Measurements from ENCODE around the gene TSHZ1.

Gene TSHZ1, protein sequence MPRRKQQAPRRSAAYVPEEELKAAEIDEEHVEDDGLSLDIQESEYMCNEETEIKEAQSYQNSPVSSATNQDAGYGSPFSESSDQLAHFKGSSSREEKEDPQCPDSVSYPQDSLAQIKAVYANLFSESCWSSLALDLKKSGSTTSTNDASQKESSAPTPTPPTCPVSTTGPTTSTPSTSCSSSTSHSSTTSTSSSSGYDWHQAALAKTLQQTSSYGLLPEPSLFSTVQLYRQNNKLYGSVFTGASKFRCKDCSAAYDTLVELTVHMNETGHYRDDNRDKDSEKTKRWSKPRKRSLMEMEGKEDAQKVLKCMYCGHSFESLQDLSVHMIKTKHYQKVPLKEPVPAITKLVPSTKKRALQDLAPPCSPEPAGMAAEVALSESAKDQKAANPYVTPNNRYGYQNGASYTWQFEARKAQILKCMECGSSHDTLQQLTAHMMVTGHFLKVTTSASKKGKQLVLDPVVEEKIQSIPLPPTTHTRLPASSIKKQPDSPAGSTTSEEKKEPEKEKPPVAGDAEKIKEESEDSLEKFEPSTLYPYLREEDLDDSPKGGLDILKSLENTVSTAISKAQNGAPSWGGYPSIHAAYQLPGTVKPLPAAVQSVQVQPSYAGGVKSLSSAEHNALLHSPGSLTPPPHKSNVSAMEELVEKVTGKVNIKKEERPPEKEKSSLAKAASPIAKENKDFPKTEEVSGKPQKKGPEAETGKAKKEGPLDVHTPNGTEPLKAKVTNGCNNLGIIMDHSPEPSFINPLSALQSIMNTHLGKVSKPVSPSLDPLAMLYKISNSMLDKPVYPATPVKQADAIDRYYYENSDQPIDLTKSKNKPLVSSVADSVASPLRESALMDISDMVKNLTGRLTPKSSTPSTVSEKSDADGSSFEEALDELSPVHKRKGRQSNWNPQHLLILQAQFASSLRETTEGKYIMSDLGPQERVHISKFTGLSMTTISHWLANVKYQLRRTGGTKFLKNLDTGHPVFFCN (N-terminal part only)

DNA sequence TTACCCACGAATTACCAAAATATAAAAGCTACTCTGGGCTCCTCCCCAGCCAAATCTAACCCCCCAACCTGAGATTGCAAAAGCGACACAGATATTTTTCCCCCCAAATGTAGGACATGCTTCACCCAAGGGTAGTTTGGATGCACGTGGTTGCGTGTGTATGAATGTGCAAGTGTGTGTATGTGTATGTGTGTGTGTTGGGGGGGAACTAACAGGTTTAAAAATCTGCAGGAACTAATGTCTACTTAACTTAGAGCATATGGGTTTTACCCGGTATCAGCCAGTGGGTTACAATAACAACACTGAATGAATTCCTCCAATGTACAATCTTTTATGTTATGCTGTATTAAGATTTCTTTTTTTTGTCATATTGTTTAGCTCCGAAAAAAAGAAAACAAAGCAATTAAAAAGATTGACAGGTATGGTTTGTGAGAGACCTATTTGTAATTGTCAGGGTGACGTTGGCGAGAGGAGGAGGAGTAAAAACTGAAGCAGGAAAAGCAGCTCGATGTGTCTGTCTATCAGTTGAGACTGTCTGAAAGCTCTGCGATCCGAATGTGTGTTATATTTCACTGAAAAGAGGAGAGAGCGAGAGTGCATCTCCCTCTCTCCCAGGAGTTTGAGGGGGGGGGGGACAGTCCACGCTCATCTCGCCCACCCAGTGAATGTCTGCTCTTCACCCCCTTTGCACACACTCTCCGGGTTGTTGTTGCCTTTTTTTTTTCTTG, at the start of gene TSHZ1:
Gene TSHZ1, plus strand, starts transcription at position 524 of the 728 bp plus-strand sequence. CDS start 1,080 bp downstream, outside the sequence.
- DNase-seq (ENCODE audit: low read depth in 2 of 2): no peak

DNA sequence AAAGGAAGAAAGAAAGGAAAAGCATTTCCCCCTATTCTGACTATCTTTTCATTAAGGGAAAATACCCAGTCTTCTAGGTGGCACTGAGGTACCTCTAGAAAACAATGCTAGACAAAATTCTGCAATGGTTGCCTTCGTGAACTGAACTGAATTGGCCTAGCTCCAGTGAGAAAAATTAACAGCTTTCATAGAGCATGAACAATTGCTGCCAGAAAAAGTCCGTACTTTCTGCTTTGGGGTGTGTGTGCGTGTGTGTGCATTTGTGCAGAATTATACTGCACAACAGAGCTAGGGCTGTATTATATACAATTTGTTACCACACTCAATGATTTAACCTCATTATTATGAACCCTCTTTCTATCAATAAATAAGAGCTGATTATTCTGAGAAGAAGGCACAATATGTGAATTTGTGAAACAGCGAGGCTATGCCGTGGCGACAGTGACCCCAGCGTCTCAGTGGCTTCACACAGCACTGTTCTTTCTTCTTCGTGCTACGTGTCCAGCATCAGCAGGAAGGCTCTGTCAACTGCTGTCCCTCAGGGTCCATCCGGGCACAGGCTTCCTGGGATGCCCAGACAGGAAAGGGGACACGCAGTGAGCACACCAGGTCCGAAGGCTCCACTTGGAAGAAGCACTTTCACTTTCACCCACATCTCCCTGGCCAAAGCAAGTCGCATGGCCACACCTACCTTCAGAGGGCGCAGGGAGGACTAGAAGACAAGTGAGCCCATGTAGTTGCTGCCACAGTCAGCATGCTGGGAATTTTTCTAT, 49.2 kb upstream of the TSHZ1 start:
- no peak for DNase-seq (ENCODE audit: low read depth in 2 of 2)

DNA sequence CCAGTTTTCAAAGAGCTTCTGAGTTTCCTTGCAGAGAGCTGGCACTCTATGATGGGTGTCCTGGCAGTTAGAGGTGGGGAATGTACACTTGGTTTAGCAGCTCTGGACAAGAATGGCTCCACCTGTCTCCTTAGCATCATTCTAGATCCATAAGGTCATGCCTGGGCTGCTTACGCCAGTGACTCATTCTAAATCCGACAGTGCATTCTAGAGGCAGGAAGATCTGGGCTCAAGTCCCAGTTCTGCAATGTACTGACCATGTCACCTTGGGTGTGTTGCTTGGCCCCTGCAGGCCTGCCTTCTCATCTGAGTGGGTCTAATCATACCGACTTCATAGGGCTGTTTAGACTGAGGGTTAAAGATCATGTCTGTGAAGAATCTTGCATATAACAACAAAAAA, 48.1 kb upstream of the TSHZ1 start:
- no peak for DNase-seq (ENCODE audit: low read depth in 2 of 2)

DNA sequence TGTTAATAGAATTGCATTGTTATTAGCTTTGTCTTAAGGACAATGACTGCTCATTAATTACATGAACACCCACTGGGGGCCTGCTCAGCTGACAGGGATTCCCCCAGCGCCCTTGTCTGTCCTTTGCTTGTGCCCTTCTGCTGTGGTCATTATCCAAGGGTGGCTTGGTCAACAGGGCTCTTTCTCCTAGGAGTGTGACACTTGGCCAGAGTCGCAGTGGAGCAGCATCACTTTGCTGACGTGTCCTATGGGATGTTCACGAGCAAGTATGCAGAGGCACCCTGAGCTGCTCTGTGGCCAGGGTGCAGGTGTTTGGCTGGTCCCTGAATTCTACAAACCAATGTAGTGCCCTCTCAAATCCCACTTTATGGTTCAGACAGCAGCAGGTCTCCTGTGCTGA, 47.6 kb upstream of the TSHZ1 start:
- DNase-seq (ENCODE audit: low read depth in 2 of 2): no peak

DNA sequence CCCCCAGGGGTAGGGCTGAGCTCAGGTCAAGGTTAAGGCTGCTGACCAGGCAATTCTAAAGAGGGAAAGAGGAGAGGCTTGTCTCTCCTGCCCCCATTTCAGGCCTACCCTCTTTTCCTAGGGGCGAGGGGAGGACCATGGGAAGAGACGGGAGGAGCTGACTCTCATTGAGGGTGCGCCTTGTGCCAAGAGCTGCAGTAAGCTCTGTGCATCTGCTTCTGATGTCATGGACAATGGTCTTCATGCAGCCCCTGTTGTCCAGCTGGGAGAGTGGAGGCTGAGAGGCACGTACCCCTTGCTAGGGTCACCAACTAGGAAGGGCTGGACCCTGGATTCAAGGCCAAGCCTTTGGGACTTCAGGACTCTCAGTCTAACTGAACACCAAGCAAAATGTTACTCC, 46.9 kb upstream of the TSHZ1 start:
- no peak for DNase-seq (ENCODE audit: low read depth in 2 of 2)

DNA sequence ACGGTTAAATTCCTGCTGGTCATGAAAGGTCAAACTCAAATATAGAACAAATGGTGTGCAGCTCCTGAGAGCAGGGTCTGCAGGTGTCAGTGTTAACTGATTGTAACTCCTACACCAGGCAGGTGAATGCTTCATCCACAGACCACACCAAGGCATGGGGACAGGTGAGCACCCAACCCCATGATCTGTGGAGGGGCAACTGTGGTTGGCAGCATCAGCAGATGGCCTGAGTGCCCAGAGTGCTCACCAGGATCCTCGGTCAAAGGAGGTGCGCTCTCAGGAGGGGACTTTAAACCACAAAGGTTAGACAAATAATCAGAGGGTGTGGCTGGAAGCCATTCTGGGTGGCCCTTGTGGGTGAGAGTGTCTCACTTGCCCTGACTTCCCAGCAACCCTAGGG, 46.1 kb upstream of the TSHZ1 start:
- DNase-seq (ENCODE audit: low read depth in 2 of 2): no peak

DNA sequence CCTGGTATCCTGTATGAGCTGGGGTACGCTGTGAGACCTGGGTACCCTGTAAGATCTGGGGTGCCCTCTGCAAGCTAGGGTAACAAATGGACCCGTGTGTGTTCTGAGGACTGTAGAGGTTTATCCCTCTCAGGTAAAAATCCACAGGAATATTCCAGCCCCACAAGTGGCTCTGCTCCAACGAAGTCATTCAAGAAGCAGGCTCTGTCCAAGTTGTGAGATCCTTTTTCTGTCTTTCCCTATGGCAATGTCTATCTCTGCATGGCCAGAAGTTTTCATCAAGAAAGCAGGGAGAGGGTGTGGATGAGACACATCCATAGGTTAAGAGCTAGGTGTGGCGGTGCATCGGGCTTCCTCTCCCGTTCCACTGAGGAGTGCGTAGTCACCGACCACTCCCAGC, 44.7 kb upstream of the TSHZ1 start:
- DNase-seq (ENCODE audit: low read depth in 2 of 2): no peak

DNA sequence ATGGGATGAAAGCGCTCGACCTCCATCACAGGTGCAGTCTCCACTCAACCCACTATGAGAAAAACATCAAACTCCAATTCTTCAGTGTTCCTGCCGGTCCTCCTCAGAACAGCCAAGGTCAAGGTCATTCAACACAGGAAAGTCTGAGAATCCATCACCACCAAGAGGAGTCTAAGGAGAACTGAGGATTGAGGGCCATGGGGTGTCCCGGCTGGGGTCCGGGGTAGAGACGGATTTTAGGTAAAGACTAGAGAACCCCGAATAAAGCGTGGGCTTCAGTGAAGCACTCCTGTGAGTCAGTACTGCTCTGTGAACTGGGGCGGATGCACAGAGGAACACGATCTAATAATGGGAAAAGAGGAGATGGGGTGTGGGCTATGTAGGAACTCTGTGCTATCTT, 43.5 kb upstream of the TSHZ1 start:
- no peak for DNase-seq (ENCODE audit: low read depth in 2 of 2)

DNA sequence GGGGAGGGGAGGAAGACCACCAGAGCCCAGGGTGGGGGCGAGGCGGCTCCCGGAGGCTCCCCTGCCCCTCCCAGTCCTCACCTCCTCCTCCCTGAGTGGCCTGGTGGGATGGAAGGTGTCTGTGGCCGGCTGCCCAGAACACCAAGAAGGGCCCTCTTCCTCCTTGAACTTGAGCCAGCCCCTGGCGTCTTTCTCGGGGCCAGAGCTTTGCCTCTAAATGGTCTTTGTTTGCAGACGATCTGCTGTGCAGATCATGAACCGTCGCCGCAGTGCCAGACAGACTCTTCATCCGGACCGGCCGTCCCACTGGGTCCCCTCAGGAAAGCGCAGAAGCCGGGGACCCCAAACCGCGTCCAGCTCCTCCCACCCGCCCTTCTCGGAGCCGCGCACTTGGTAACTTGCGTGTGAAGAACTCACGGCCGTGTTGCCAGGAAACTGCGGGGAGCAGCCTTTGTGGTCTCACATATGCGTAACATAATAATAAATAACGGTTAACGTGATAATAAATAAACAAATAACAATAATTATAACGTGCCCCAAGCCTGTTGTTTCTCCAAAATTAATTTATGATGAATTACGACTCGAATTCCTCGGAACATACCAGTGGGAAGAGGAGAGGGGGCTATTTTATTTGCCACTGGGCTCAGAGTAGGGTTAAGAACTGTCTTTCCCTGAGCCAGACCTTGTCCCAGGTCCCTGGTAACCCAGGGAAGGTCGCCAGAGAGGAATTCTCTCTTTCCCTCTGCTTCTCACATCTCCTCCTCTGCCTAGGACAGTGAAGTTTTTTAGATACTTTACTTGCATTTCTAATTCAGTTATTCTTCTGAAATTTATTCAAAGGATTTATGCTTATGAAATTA, 42.6 kb upstream of the TSHZ1 start:
- DNase-seq (ENCODE audit: low read depth in 2 of 2): no peak

DNA sequence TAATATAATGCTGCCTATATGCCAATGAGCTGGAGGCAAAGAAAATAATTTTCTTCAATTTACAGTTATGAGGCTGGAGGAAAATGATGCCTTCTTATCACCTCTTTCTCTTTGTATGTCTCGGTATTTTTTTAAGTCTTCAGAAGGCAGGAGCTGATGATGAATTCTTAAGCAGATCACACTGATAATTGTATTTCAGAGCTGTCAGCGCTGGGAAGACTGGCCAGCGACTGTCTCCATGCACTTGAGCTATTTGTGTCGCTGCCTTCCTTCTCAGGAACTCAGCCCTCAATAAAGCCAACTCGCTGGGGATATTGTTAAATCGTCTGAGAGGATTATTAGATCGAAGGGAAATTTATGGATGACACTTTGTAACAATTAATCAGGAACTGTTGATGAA, 42.0 kb upstream of the TSHZ1 start:
- no peak for DNase-seq (ENCODE audit: low read depth in 2 of 2)

DNA sequence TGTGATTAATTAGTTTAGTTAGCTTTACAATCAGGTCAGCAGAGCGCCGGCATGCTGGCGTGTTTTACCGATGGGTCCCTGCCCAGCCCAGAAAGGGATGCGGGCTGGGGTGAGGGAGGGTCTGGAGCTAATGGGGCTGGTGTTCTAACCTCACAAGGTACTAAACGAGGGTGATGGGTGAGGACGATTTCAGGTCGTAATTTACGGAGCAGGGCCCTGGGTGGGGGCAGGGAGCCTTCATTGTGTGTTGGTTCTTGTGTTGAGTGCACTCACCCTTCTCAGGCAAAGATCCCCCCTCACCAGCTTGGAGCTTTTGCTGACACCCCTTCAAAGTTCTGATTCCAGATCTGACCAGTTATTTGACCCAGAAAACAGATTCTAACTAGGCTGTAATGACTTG, 41.2 kb upstream of the TSHZ1 start:
- no peak for DNase-seq (ENCODE audit: low read depth in 2 of 2)

DNA sequence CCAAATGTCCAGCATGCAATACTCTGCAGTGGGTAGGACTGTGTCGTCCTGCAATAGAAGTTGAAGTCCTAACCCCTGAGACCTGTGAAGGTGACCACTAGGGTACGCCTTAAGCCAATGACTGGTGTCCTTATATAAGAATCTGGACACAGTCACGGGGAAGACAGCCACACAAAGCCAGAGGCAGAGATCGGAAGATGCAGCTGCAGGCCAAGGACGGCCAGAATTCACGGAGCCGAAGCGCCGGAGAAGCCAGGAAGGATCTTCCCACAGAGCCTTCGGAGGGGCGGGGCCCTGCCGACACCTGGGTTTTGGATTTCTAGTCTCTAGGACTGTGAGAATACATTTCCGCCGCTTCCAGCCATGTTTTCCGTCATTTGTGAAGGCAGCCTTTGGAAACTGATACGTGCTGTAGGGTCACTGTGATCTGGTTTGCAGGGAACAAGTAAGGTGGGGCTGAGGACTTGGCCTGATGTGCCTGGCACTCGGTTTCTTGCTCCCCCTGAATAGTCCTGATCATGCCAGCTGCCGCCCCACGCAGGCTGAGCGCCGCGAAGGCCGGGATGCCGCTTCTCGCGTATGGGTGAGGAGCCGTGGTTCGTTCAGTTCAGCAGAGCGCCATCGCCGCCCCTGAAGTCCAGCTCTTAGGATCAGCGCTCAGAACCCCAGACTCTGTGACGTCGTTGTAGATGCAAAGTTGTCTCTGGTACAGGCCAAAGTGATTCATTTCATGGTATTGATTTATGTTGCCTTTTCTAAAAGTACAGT, 40.4 kb upstream of the TSHZ1 start:
- no peak for DNase-seq (ENCODE audit: low read depth in 2 of 2)

DNA sequence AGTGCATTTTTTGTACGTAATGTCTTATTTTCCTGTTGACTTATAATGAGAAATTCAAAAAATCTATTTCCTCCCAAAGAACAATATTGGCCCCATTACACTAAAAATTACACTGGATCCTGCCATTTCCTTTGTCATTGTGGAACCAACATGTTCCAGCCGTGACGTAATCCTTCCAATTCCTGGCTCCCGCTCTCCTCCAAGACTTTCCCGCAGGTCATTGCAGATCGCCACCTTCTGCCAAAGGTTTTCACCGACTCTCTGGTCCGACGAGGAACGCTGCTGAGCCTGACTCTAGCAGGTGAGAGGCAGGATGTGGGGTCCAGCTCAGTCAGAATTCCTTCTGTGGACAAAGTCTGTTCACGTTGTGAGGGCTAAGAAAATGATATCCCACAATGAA, 39.7 kb upstream of the TSHZ1 start:
- DNase-seq (ENCODE audit: low read depth in 2 of 2): no peak

DNA sequence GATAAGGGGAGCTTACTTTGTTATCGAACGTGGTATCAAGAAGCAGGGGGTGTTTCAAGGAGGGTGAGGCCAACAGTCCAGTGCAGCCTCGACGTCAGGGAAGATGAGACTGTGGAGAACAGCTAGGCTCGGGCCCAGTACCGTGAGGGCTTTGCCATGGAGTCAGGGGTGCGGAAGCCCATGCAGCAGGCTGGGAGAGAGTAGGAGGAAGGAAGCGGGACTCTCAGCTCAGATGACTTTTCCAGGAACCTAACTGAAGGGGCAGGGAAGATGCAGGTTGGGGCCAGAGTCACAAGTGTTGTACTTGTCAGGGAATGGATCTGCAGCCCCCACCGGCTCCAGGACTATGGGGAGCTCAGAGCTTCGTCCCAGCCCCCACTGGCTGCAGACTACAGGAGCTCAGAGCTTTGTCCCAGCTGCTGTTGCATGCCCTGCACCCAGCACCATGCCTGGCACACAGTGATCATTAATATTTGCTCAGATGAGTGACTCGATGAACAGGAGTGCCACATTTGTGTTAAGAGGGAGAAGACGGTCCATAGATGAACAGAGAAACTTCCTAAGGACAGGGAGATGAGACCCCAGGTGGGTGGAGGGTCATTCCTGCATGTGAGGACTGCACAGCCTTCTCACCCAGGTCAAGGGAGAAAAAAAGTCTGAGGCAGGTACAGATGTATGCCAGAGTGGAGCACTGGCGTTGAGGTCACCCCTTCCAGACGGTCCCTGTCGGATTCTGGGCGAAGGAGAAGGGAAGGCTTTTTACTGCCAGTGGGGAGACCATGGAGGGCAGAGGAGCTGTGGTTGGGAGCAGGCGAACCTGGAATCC, 38.1 kb upstream of the TSHZ1 start:
- DNase-seq (ENCODE audit: low read depth in 2 of 2): no peak

DNA sequence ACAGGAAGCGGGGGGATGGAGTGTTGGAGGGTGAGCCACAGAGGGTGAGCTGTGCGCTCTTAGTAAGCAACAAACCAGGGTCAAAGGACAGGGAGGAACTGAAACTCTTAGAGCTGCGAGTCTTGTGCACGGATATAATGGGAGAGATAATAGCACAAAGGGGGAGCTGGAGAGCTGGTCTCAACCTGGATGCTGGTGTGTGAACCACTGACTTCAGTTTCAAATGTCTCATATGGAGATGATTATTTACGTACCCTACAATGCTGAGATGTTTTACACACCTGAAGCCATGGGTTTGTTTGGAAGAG, 37.5 kb upstream of the TSHZ1 start:
- DNase-seq (ENCODE audit: low read depth in 2 of 2): no peak

DNA sequence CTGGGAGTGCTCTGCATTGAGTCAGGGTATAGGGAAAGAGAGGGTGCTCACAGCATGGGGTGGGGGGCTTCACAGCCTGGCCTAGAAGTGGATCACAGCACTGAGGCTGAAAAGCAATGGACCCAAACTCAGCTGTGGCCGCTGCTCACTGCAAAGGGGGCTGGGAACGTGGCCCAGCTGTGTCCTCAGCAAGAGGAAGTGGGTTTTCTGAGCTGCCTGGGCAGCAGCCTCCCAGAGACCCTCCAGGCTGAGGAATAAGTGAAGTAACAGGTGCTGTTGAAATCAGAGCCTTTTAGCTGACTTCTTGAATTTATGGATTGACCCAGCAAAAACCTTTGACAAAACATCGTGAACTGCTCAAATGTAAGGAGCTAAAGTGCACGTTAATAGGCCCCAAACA, 36.9 kb upstream of the TSHZ1 start:
- DNase-seq (ENCODE audit: low read depth in 2 of 2): no peak

DNA sequence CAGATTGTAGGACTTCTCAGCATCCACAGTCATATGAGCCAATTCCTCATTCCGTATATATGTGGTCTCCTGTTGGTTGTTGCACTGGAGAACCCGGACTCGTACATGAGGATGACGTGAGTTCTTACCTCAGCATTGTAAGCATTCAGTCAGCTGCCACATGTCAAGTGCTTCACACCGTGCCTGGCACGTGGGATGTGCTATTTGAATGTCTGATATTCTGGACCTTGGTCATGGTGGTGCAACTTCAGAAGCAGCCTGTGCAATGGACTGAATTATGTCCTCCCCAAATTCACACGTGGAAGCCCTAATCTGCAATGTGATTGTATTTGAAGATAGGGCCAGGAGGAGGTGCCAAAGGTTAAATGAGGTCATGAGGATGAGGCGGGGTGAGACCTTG, 33.7 kb upstream of the TSHZ1 start:
- no peak for DNase-seq (ENCODE audit: low read depth in 2 of 2)

DNA sequence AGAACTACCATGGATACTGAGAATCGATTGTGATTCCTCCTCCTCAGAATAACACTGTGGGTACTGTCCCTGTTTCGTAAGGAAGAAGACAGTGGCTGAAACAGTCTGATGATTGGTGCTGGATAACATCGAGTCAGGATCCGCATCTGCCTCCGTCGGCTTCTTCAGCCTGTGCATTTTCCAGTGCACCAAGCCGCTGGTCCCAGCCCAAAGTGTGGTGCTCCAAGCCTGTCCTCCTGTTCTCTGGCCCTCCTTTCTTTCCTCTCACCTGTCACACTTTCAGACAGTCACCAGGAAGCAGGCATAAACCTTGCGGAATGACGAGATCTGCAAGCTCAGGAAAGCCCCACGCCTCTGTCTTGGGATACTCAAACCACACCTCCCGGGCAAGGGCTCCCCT, 32.2 kb upstream of the TSHZ1 start:
- no peak for DNase-seq (ENCODE audit: low read depth in 2 of 2)
